ENCODE results near the gene MAGEB1. TPM values are rescaled to one million over a fixed set of nuclear protein-coding genes. Genes with fewer than 3 reads are reported as not detected.
A peak's percentile ranks its signal among the peaks of the same experiment; 100 is the strongest.

MAGEB1 gene
- polyA plus RNA-seq, 3 donors = not detected

GRCh38 chrX:30224536-30224935 lies 22.4 kb upstream of the MAGEB1 start:
- Mint-ChIP-seq H3K36me3 (no peaks in the 10 kb centered on the region), H3K4me3 (no peak overlapping the region), H3K27me3 (ENCODE audit: low read depth in 3 of 3) (peaks cover 0 to 4% (median 0%) of the 10 kb centered on the region in 3 donors), H3K4me1 (no peaks in the 10 kb centered on the region), H3K9me3 (peaks cover 0 to 4% (median 0%) of the 10 kb centered on the region in 7 donors), H3K27ac (no peak overlapping the region)
- Histone ChIP-seq H3K9me3 (replicated peaks in 1 of 2; ENCODE audit: control insufficient read depth in 1 of 2, insufficient read depth in 1 of 2, low read length in 2 of 2) (no peaks in the 10 kb centered on the region), H3K9ac (ENCODE audit: insufficient read depth, low read length, poor library complexity, severe bottlenecking) (no peak overlapping the region), H3K4me2 (replicated peaks; ENCODE audit: extremely low read depth, low read length, poor library complexity, severe bottlenecking) (no peak overlapping the region), H3K4me3 (replicated peaks in 1 of 3; ENCODE audit: low read depth in 2 of 3, low read length in 3 of 3) (no peak overlapping the region), H3K79me2 (ENCODE audit: insufficient read depth, low read length) (no peaks in the 10 kb centered on the region), H3K27me3 (ENCODE audit: control insufficient read depth in 2 of 2, insufficient read depth in 2 of 2, low read length in 2 of 2) (no peaks in the 10 kb centered on the region), H2AFZ (ENCODE audit: insufficient read depth, low read depth, low read length, poor library complexity, severe bottlenecking) (no peak overlapping the region), H3K4me1 (ENCODE audit: control insufficient read depth in 1 of 2, insufficient read depth in 2 of 2, low read length in 2 of 2) (no peaks in the 10 kb centered on the region), H3K36me3 (replicated peaks in 1 of 2; ENCODE audit: control insufficient read depth in 1 of 2, insufficient read depth in 2 of 2, low read length in 2 of 2) (no peaks in the 10 kb centered on the region), H4K20me1 (ENCODE audit: insufficient read depth, low read length) (no peaks in the 10 kb centered on the region), H3K27ac (ENCODE audit: low read depth in 1 of 2, low read length in 2 of 2) (no peak overlapping the region)
- TF ChIP-seq CTCF (IDR thresholded peaks at IDR 0.05) = no peak
- WGBS (ENCODE audit: insufficient coverage) = no CpG with 5 or more reads among the region's 2 CpGs
- no peak for DNase-seq
- intact Hi-C loops (cut with micrococcal nuclease) = no loop called here

GRCh38 chrX:30228526-30228925 lies 18.4 kb upstream of the MAGEB1 start:
- Mint-ChIP-seq H3K27ac (peak overlapping the region in 1 of 7 donors; percentile 34), H3K36me3 (no peaks in the 10 kb centered on the region), H3K9me3 (peaks cover 0 to 5% (median 0%) of the 10 kb centered on the region in 7 donors), H3K27me3 (ENCODE audit: low read depth in 3 of 3) (peaks cover 0 to 6% (median 0%) of the 10 kb centered on the region in 3 donors), H3K4me3 (no peak overlapping the region), H3K4me1 (no peaks in the 10 kb centered on the region)
- no peak for TF ChIP-seq CTCF (IDR thresholded peaks at IDR 0.05)
- intact Hi-C loops (cut with micrococcal nuclease) = no loop called here
- no peaks in the 10 kb centered on the region for H3K4me1 ChIP-seq (ENCODE audit: control insufficient read depth in 1 of 2, insufficient read depth in 2 of 2, low read length in 2 of 2)
- DNase-seq = no peak
- H3K9me3 ChIP-seq (replicated peaks in 1 of 2; ENCODE audit: control insufficient read depth in 1 of 2, insufficient read depth in 1 of 2, low read length in 2 of 2) = no peaks in the 10 kb centered on the region
- H3K36me3 ChIP-seq (replicated peaks in 1 of 2; ENCODE audit: control insufficient read depth in 1 of 2, insufficient read depth in 2 of 2, low read length in 2 of 2) = no peaks in the 10 kb centered on the region
- H3K79me2 ChIP-seq (ENCODE audit: insufficient read depth, low read length) = no peaks in the 10 kb centered on the region
- no peak overlapping the region for H3K9ac ChIP-seq (ENCODE audit: insufficient read depth, low read length, poor library complexity, severe bottlenecking)
- no peak overlapping the region for H3K4me3 ChIP-seq (replicated peaks in 1 of 3; ENCODE audit: low read depth in 2 of 3, low read length in 3 of 3)
- H3K4me2 ChIP-seq (replicated peaks; ENCODE audit: extremely low read depth, low read length, poor library complexity, severe bottlenecking) = no peak overlapping the region
- no peak overlapping the region for H3K27ac ChIP-seq (ENCODE audit: low read depth in 1 of 2, low read length in 2 of 2)
- no peaks in the 10 kb centered on the region for H4K20me1 ChIP-seq (ENCODE audit: insufficient read depth, low read length)
- H3K27me3 ChIP-seq (ENCODE audit: control insufficient read depth in 2 of 2, insufficient read depth in 2 of 2, low read length in 2 of 2) = no peaks in the 10 kb centered on the region
- no CpG with 5 or more reads among the region's 1 CpG for WGBS (ENCODE audit: insufficient coverage)
- no peak overlapping the region for H2AFZ ChIP-seq (ENCODE audit: insufficient read depth, low read depth, low read length, poor library complexity, severe bottlenecking)

Data from CD14-positive monocyte (primary cell).